NB4 (cell line): ENCODE measurements around the gene SLC39A11.

ENCODE experiments used
- POLR2A ChIP-seq: IDR thresholded peaks from 2 replicates; pipeline ENCODE4 v1.6.1; 2011; ENCODE audit warnings: mild to moderate bottlenecking; ENCODE audit not compliant: insufficient read length; ENCODE audit errors: extremely low read depth
- TF ChIP-seq, protein P1 (sequence below): IDR thresholded peaks from one replicate; pipeline ENCODE4 v1.5.1; 2012; ENCODE audit warnings: low read depth, low read length
- TF ChIP-seq, protein P2 (sequence below): IDR thresholded peaks from 2 replicates; pipeline ENCODE4 v1.6.1; 2011; ENCODE audit warnings: low read depth, low read length

DNA sequence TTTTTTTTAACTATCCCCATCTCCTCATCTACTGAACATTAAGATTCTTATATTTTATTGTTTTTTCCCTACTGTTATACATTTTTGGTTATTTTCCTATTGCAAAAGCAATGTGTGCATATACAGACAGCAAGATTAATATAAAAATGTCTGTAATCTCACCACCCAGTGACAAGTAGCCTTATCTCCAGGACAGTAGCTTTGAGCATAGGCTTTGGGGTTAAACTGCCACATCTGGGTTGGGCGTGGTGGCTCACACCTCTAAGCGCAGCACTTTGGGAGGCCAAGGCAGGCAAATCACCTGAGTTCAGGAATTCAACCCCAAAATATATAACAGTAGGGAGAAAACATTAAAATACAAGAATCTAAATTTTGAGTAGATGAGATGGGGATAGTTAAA lies 44.9 kb upstream of the SLC39A11 start:
- TF ChIP-seq, protein P1, sequence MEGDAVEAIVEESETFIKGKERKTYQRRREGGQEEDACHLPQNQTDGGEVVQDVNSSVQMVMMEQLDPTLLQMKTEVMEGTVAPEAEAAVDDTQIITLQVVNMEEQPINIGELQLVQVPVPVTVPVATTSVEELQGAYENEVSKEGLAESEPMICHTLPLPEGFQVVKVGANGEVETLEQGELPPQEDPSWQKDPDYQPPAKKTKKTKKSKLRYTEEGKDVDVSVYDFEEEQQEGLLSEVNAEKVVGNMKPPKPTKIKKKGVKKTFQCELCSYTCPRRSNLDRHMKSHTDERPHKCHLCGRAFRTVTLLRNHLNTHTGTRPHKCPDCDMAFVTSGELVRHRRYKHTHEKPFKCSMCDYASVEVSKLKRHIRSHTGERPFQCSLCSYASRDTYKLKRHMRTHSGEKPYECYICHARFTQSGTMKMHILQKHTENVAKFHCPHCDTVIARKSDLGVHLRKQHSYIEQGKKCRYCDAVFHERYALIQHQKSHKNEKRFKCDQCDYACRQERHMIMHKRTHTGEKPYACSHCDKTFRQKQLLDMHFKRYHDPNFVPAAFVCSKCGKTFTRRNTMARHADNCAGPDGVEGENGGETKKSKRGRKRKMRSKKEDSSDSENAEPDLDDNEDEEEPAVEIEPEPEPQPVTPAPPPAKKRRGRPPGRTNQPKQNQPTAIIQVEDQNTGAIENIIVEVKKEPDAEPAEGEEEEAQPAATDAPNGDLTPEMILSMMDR: no peak
- TF ChIP-seq, protein P2, sequence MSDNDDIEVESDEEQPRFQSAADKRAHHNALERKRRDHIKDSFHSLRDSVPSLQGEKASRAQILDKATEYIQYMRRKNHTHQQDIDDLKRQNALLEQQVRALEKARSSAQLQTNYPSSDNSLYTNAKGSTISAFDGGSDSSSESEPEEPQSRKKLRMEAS: no peak
- TF ChIP-seq POLR2A: no peak
